Mesodermal cell (in vitro differentiated cells): ENCODE data around the gene ANKRD50.

Experiments used
- H3K27ac ChIP-seq: 2 replicates; pipeline ENCODE4 v1.7.0; 2013; ENCODE audit warnings: mild to moderate bottlenecking, low read depth, low read length, moderate library complexity; ENCODE audit not compliant: severe bottlenecking
- H3K36me3 ChIP-seq: 2 replicates; pipeline ENCODE4 v1.7.1; 2013; ENCODE audit warnings: mild to moderate bottlenecking, low read length, moderate library complexity; ENCODE audit not compliant: control insufficient read depth, insufficient read depth
- H3K4me1 ChIP-seq: one replicate; pipeline ENCODE4 v1.7.1; 2013; ENCODE audit warnings: mild to moderate bottlenecking, low read length; ENCODE audit not compliant: insufficient read depth, control insufficient read depth, poor library complexity, severe bottlenecking
- H3K4me3 ChIP-seq: 2 replicates; pipeline ENCODE4 v1.7.0; 2013; ENCODE audit warnings: low read length, control low read depth, mild to moderate bottlenecking; ENCODE audit not compliant: insufficient read depth, poor library complexity, severe bottlenecking; ENCODE audit errors: extremely low read depth
- H3K9me3 ChIP-seq: 2 replicates; pipeline ENCODE4 v1.7.1; 2013; ENCODE audit warnings: mild to moderate bottlenecking, low read length, moderate library complexity; ENCODE audit not compliant: control insufficient read depth
- WGBS, 2 experiments: methylation state at CpG; one replicate each; pipeline ENCODE4 v1.1.5; 2013; ENCODE audit warnings: missing lambda C conversion rate in 2 of 2; ENCODE audit not compliant: insufficient coverage in 2 of 2; 5-methylcytosine and 5-hydroxymethylcytosine counted together

The ANKRD50 gene

DNA sequence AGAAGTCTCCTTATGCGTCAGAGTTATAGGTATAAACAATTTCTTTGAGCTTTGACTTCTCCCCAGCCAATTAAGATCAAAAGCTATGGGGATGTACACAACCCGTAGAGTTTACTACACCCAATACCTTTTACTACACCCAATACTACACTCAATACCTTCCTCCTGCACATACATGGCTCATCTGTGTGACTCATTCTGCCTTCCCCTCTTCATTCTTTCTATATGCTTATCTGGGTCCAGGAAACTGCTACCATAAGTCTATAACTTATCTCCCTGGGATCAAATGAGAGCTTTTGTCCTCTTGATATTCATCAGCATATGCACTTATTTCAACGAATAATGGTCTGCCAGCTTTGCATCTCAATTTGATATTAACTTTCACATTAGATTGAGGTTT lies 28.2 kb downstream of the ANKRD50 start:
- no peaks in the 10 kb centered on the region for H3K9me3 ChIP-seq
- peaks cover 7% of the 10 kb centered on the region for H3K4me1 ChIP-seq
- 94 to 100% methylated on average over 1 of the region's 3 CpGs for WGBS, 2 experiments
- H3K36me3 ChIP-seq, result peaks cover 23% of the 10 kb centered on the region
- H3K4me3 ChIP-seq, result no peak overlapping the region
- H3K27ac ChIP-seq, result no peak overlapping the region

DNA sequence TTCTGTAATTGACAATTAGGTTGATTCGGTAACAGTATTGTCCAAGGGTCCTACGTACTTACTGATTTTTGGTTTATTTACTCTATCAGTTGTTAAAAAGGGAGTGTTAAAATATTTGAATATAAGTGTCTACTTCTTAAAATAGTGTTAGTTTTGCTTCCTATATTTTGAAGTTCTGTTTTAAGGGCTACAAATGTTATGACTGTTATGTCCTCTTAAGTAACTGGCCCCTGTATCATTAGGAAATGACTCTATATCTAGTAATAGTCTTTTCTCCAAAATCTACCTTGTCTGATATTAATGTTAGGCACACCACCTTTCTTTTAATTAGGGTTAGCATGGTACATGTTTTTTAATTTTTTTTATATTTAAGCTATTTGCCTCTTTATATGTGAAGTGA lies 30.1 kb downstream of the ANKRD50 start:
- Histone ChIP-seq H3K27ac (no peak overlapping the region), H3K36me3 (peaks cover 13% of the 10 kb centered on the region), H3K4me3 (no peak overlapping the region), H3K4me1 (peaks cover 7% of the 10 kb centered on the region), H3K9me3 (no peaks in the 10 kb centered on the region)
- 96 to 100% methylated on average over 2 of the region's 2 CpGs for WGBS, 2 experiments

DNA sequence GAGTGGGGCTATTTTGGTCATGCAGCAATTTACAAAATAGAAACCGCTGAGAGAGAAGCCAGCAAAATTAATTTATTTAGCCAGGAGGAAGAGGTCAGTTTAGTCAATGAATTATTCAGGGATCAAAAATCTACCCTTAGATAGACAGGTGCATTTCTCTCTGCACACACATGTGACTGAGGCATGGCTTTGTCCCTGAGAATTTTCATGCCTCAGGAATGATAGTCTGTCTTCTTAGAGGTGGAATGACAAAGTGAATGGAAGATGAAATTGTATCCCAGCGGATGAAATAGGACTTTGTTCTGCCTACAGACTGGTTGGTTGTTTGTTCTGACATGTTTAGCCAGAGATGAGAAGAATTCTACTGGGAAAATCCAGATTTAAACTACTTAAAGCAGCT lies 46.0 kb downstream of the ANKRD50 start:
- H3K27ac ChIP-seq, result no peak overlapping the region
- peaks cover 33% of the 10 kb centered on the region for H3K36me3 ChIP-seq
- no peak overlapping the region for H3K4me3 ChIP-seq
- no peaks in the 10 kb centered on the region for H3K4me1 ChIP-seq
- 100% methylated on average over 1 of the region's 2 CpGs; no CpG with 5 or more reads in 1 of the 2 experiments for WGBS, 2 experiments
- H3K9me3 ChIP-seq, result no peaks in the 10 kb centered on the region

DNA sequence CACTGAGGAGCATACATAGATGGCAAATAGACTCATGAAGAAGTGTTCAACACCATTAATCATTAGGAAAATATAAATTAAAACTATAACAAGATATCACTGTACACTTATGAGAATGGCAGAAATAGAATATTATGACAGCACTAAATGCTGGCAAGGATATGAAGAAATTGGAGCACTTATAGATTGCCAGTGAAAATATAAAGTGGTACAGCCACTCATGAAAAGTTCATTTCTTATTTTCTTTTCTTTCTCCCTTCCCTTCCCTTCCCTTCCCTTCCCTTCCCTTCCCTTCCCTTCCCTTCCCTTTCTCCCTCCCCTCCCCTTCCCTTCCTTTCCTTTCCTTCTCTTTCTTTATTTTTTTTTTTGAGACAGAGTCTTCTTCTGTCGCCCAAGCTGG lies 53.7 kb downstream of the ANKRD50 start:
- Histone ChIP-seq H3K9me3 (no peaks in the 10 kb centered on the region), H3K36me3 (no peaks in the 10 kb centered on the region), H3K4me1 (no peaks in the 10 kb centered on the region), H3K4me3 (no peak overlapping the region), H3K27ac (no peak overlapping the region)
- WGBS, 2 experiments, result 83 to 100% methylated on average over 1 of the region's 1 CpG

DNA sequence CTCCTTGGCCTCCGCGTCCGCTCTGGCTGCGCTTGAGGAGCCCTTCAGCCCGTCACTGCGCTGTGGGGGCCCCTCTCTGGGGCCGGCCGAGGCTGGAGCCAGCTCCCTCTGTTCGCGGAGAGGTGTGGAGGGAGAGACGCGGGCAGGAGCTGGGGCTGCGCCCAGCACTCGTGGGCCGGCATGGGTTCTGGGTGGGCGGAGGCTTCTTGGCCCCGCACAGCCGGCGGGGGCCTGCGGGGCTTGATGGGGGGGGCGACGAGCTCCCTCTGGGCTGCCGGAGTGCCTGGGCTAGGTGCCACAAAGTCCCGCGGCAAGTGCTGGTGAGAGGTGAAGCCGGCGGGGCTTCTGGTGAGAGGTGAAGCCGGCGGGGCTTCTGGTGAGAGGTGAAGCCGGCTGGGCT lies 61.9 kb downstream of the ANKRD50 start:
- H3K4me1 ChIP-seq, result no peaks in the 10 kb centered on the region
- no peak overlapping the region for H3K27ac ChIP-seq
- H3K4me3 ChIP-seq, result no peak overlapping the region
- peaks cover 10% of the 10 kb centered on the region for H3K36me3 ChIP-seq
- 96% methylated on average over 12 to 26 of the region's 30 CpGs for WGBS, 2 experiments
- no peaks in the 10 kb centered on the region for H3K9me3 ChIP-seq

DNA sequence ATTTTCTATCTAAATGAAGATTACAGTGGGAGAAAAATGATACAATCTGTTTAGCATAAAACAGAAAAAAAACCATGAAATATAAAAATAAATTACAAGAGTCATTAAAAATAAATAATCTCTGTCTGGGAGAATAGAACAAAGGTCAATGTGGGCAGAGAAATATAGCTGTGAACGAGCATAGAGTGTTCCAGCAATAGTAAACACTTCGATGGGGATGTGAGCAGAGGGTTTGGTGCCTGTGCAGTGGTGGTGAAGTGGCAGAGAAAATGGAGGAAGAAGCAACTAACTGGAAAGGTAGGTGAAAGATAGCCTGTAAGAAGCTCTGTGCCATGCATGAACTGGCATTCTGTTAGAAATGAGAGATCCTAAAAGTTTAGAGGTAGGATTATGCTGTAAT lies 64.9 kb downstream of the ANKRD50 start:
- WGBS, 2 experiments, result 91 to 97% methylated on average over 2 of the region's 2 CpGs
- Histone ChIP-seq H3K4me3 (no peak overlapping the region), H3K36me3 (peaks cover 10% of the 10 kb centered on the region), H3K27ac (no peak overlapping the region), H3K4me1 (no peaks in the 10 kb centered on the region), H3K9me3 (no peaks in the 10 kb centered on the region)

DNA sequence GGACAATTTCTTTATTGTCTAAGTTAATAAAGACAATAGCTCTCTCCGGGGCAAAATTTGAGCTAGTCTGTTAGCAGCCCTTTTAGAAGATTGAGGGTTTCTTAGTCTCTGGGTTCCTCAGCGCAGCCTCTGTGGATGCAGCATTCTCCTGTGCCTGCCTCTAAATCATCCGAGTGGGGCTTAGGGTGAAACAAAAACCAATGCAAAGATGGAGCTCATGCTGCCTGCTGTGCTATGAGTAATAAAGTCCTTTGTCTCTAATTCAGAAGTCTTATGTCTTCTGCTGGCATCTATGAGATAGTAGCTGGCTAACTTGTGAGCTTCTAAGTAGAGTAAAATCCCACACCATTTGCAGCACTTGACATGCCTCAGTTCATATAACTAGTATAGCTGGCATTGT lies 67.9 kb downstream of the ANKRD50 start:
- H3K4me3 ChIP-seq, result no peak overlapping the region
- 73 to 100% methylated on average over 2 of the region's 3 CpGs for WGBS, 2 experiments
- H3K27ac ChIP-seq, result no peak overlapping the region
- H3K9me3 ChIP-seq, result no peaks in the 10 kb centered on the region
- no peaks in the 10 kb centered on the region for H3K4me1 ChIP-seq
- no peaks in the 10 kb centered on the region for H3K36me3 ChIP-seq

DNA sequence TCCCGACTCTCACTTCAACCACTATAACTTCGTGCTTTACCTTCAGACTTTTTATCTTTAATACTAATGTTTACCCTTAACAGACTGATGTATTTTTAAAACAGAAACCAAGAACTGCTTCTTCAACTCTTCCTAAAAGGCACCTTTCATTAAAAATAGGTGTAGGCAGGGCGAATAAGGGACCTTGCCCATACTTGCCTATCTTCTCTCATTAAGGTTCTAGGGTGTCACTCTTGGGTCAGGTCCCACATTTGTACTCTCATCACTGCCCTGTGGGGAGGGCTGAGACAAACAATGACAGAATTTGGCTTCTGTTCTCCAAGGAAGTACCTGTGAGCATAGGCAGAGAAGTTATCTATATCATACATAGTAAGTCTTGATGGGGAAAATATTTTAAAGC lies 69.7 kb downstream of the ANKRD50 start:
- no peaks in the 10 kb centered on the region for H3K4me1 ChIP-seq

DNA sequence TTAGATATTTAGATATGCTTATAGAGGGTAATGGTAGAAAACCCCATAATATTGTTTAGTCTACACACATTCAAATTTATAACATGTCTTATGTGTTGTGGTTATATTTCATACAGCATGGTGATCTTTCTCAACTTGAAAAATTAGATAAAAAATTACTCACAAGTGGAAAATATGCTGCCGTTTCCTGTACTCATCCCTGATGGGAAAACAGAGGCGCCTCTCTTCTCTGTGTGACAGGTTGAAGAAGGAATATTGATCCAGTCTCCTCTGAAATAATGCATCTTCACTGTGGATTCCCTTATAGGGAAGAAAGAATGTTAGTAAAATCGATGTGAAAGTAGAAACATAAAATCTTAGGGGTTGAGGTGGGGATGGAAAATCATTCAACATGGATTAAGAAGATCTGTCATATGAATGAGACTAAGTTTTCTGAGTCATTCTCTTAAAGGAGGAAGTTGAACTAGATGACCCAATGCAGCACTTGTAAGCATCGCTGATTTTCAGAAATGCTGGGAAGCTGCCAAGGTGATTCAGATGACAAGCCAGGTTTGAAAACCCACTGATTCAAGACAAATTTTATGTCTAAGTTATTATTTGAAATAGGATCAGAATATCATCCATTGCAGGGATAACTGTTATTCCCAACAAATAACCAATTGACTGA lies 70.7 kb downstream of the ANKRD50 start:
- H3K36me3 ChIP-seq, result no peaks in the 10 kb centered on the region
- 93 to 95% methylated on average over 2 to 4 of the region's 4 CpGs for WGBS, 2 experiments
- H3K27ac ChIP-seq, result no peak overlapping the region
- H3K4me3 ChIP-seq, result no peak overlapping the region
- H3K9me3 ChIP-seq, result no peaks in the 10 kb centered on the region
- no peaks in the 10 kb centered on the region for H3K4me1 ChIP-seq

More for the DNA sequence above, 69.7 kb downstream of the ANKRD50 start:
- H3K9me3 ChIP-seq, result no peaks in the 10 kb centered on the region
- no peak overlapping the region for H3K4me3 ChIP-seq
- no peak overlapping the region for H3K27ac ChIP-seq
- no peaks in the 10 kb centered on the region for H3K36me3 ChIP-seq
- 77 to 92% methylated on average over 2 to 3 of the region's 3 CpGs for WGBS, 2 experiments

DNA sequence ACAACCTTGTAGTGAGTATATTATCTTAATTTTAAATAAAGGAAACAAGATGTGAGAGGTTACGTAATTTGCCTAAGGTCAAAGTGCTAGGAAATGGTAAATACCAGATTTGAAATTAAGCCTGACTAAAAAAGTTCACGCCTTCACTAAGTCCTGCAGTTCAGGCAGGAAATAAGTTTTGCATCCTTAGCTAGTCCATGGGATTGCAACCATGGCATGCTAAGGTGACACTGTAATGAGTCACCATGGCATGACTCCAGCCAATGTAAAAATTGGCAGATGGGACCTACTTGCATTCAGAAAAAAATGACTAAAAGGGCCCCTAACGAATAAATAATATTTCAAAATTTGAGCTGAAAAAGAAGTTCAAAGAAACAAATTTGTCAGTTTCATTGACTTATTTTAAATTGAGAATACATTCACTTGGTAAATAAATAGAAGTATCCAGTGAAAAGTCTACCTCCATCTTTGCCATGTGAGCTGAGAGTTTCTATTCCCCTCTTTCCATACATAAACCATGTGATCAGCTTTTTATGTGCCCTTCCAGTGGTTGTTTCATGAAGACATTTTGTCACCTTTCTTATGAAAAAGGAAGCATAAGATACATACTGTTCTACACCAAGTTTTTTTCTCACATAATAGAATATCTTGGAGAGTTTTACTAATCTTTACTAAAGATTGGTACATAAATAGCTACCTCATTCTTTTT lies 72.4 kb downstream of the ANKRD50 start:
- WGBS, 2 experiments, result 93 to 100% methylated on average over 2 of the region's 3 CpGs
- no peak overlapping the region for H3K27ac ChIP-seq
- peaks cover 4% of the 10 kb centered on the region for H3K4me1 ChIP-seq
- H3K9me3 ChIP-seq, result no peaks in the 10 kb centered on the region
- no peak overlapping the region for H3K4me3 ChIP-seq
- H3K36me3 ChIP-seq, result no peaks in the 10 kb centered on the region

DNA sequence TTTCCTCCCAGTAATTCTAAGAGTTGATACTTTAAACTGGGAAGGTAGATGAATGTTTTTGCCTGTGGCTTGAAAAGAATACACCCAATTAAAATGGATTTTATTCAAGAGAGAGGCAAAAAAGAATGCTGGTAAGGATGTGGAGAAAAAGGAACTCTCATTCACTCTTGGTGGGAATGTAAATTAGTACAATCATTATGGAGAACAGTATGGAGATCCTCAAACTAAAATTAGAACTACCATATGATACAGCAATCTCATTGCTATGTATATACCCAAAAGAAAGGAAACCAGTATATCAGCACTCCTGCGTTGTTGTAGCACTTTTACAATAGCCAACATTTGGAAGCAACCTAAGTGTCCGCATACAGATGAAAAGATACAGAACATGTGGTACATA lies 75.2 kb downstream of the ANKRD50 start:
- Histone ChIP-seq H3K9me3 (no peaks in the 10 kb centered on the region), H3K27ac (no peak overlapping the region), H3K4me1 (peaks cover 16% of the 10 kb centered on the region), H3K36me3 (peaks cover 3% of the 10 kb centered on the region), H3K4me3 (no peak overlapping the region)
- WGBS, 2 experiments, result no CpG with 5 or more reads among the region's 2 CpGs
